Spinal cord (tissue), 10 donors: Measurements from ENCODE around the gene ARID4B. TPM values are rescaled to one million over a fixed set of nuclear protein-coding genes. Genes with fewer than 3 reads are reported as not detected.

Source experiments
- DNase-seq, 6 donors: peaks; one replicate each; pipeline versions ENCODE4 v3.0.0 to v3.0.0-alpha.2; 2013 to 2015; ENCODE audit warnings: low spot score in 6 of 6, low read depth in 4 of 6
- H3K27ac ChIP-seq: one replicate; pipeline ENCODE4 v1.5.1; 2013; ENCODE audit warnings: low read depth, low read length, control low read depth
- H3K27me3 ChIP-seq: one replicate; pipeline ENCODE4 v1.6.1; 2013; ENCODE audit warnings: low read length; ENCODE audit not compliant: control insufficient read depth, insufficient read depth
- H3K36me3 ChIP-seq: one replicate; pipeline ENCODE4 v1.6.1; 2013; ENCODE audit warnings: low read length; ENCODE audit not compliant: control insufficient read depth, insufficient read depth
- H3K4me1 ChIP-seq: one replicate; pipeline ENCODE4 v1.6.1; 2013; ENCODE audit warnings: low read length; ENCODE audit not compliant: control insufficient read depth, insufficient read depth
- H3K4me3 ChIP-seq: one replicate; pipeline ENCODE4 v1.5.1; 2013; ENCODE audit warnings: low read depth, low read length, control low read depth
- H3K9me3 ChIP-seq: one replicate; pipeline ENCODE4 v1.6.1; 2013; ENCODE audit warnings: low read length; ENCODE audit not compliant: control insufficient read depth, insufficient read depth
- WGBS: methylation state at CpG from one replicate; pipeline ENCODE4 v1.1.5; 2013; ENCODE audit warnings: missing lambda C conversion rate; ENCODE audit not compliant: insufficient coverage; 5-methylcytosine and 5-hydroxymethylcytosine counted together
- polyA plus RNA-seq, 2 donors: library from polyadenylated mRNA; unstranded; fragments of 120-200 nt; gene quantifications; one replicate each; pipeline ENCODE4 v1.2.1, GENCODE V29; 2013; ENCODE audit not compliant: insufficient read length in 2 of 2
- total RNA-seq, 2 donors: library from RNA; depleted of rRNA in 1 of 2; stranded (reverse); fragments of 120-200 nt in 1 of 2; fragments of >200 nt in 1 of 2; gene quantifications; one replicate each; pipeline versions ENCODE4 v1.2.3 to v1.2.4, GENCODE V29; 2013 to 2014
- donor health status: healthy.

Gene ARID4B
- total and polyA plus RNA-seq, 4 donors = 30.9 to 68.0 (median 45.2) TPM

GRCh38 chr1:235358899-235359298, 30.9 kb upstream of the ARID4B start:
- no peak for DNase-seq
- Histone ChIP-seq H3K4me1 (no peaks in the 10 kb centered on the region), H3K27me3 (no peaks in the 10 kb centered on the region), H3K9me3 (no peaks in the 10 kb centered on the region), H3K4me3 (no peak overlapping the region), H3K27ac (no peak overlapping the region), H3K36me3 (no peaks in the 10 kb centered on the region)
- WGBS = no CpG with 5 or more reads among the region's 3 CpGs

- Histone ChIP-seq H3K4me1 (no peaks in the 10 kb centered on the region), H3K4me3 (no peak overlapping the region), H3K36me3 (no peaks in the 10 kb centered on the region), H3K9me3 (no peaks in the 10 kb centered on the region), H3K27me3 (no peaks in the 10 kb centered on the region), H3K27ac (no peak overlapping the region)
- no peak for DNase-seq
- WGBS = 65% methylated on average over 8 of the region's 11 CpGs
Observed at GRCh38 chr1:235357485-235358373, 29.8 kb upstream of the ARID4B start.

- no peaks in the 10 kb centered on the region for H3K27me3 ChIP-seq
- no peak overlapping the region for H3K4me3 ChIP-seq
- peaks cover under 1% of the 10 kb centered on the region for H3K36me3 ChIP-seq
- no peak for DNase-seq
- no peaks in the 10 kb centered on the region for H3K9me3 ChIP-seq
- H3K27ac ChIP-seq = no peak overlapping the region
- no peaks in the 10 kb centered on the region for H3K4me1 ChIP-seq
- 83% methylated on average over 1 of the region's 3 CpGs for WGBS
Observed at GRCh38 chr1:235351898-235352297, 23.9 kb upstream of the ARID4B start.

- Histone ChIP-seq H3K27me3 (no peaks in the 10 kb centered on the region), H3K27ac (no peak overlapping the region), H3K4me1 (no peaks in the 10 kb centered on the region), H3K4me3 (no peak overlapping the region), H3K9me3 (no peaks in the 10 kb centered on the region), H3K36me3 (peaks cover 6% of the 10 kb centered on the region)
- no peak for DNase-seq
- WGBS = 100% methylated on average over 1 of the region's 3 CpGs
Observed at GRCh38 chr1:235351441-235351840, 23.5 kb upstream of the ARID4B start.

- no CpG with 5 or more reads among the region's 5 CpGs for WGBS
- no peak overlapping the region for H3K27ac ChIP-seq
- no peaks in the 10 kb centered on the region for H3K4me1 ChIP-seq
- H3K27me3 ChIP-seq = no peaks in the 10 kb centered on the region
- peaks cover 25% of the 10 kb centered on the region for H3K36me3 ChIP-seq
- no peak overlapping the region for H3K4me3 ChIP-seq
- DNase-seq = no peak
- no peaks in the 10 kb centered on the region for H3K9me3 ChIP-seq
Observed at GRCh38 chr1:235343726-235344125, 15.7 kb upstream of the ARID4B start.

- H3K4me1 ChIP-seq = no peaks in the 10 kb centered on the region
- 100% methylated on average over 1 of the region's 3 CpGs for WGBS
- no peaks in the 10 kb centered on the region for H3K9me3 ChIP-seq
- H3K27ac ChIP-seq = no peak overlapping the region
- no peaks in the 10 kb centered on the region for H3K27me3 ChIP-seq
- peaks cover 35% of the 10 kb centered on the region for H3K36me3 ChIP-seq
- H3K4me3 ChIP-seq = no peak overlapping the region
- no peak for DNase-seq
Observed at GRCh38 chr1:235342471-235342870, 14.5 kb upstream of the ARID4B start.

GRCh38 chr1:235342039-235342438, 14.1 kb upstream of the ARID4B start:
- no peak overlapping the region for H3K27ac ChIP-seq
- H3K4me3 ChIP-seq = no peak overlapping the region
- H3K27me3 ChIP-seq = no peaks in the 10 kb centered on the region
- 56% methylated on average over 4 of the region's 6 CpGs for WGBS
- no peaks in the 10 kb centered on the region for H3K4me1 ChIP-seq
- no peak for DNase-seq
- peaks cover 36% of the 10 kb centered on the region for H3K36me3 ChIP-seq
- no peaks in the 10 kb centered on the region for H3K9me3 ChIP-seq

GRCh38 chr1:235341334-235341733, 13.4 kb upstream of the ARID4B start:
- Histone ChIP-seq H3K27me3 (no peaks in the 10 kb centered on the region), H3K36me3 (peaks cover 30% of the 10 kb centered on the region), H3K27ac (no peak overlapping the region), H3K9me3 (no peaks in the 10 kb centered on the region), H3K4me3 (no peak overlapping the region), H3K4me1 (no peaks in the 10 kb centered on the region)
- WGBS = 89% methylated on average over 1 of the region's 1 CpG
- no peak for DNase-seq

GRCh38 chr1:235339746-235340145, 11.8 kb upstream of the ARID4B start:
- no peaks in the 10 kb centered on the region for H3K9me3 ChIP-seq
- no peak overlapping the region for H3K4me3 ChIP-seq
- no peaks in the 10 kb centered on the region for H3K27me3 ChIP-seq
- no peak for DNase-seq
- H3K4me1 ChIP-seq = no peaks in the 10 kb centered on the region
- peaks cover 26% of the 10 kb centered on the region for H3K36me3 ChIP-seq
- WGBS = 93% methylated on average over 5 of the region's 8 CpGs
- H3K27ac ChIP-seq = no peak overlapping the region

GRCh38 chr1:235336903-235337302, 8.9 kb upstream of the ARID4B start:
- no peak for DNase-seq

More at GRCh38 chr1:235336903-235337302, 8.9 kb upstream of the ARID4B start:
- Histone ChIP-seq H3K9me3 (no peaks in the 10 kb centered on the region), H3K36me3 (peaks cover 24% of the 10 kb centered on the region), H3K27ac (no peak overlapping the region), H3K4me3 (no peak overlapping the region), H3K27me3 (no peaks in the 10 kb centered on the region), H3K4me1 (no peaks in the 10 kb centered on the region)
- 87% methylated on average over 4 of the region's 4 CpGs for WGBS
